DOHH2 (cell line): Measurements from ENCODE around the gene LSM2.

Source experiments
- H3F3A ChIP-seq: fragments of 200-600 bp; sonication (generic), shearing (Covaris generic); 2 replicates; pipeline ENCODE4 v1.6.0; 2016; ENCODE audit warnings: antibody characterized with exemption, mild to moderate bottlenecking; ENCODE audit not compliant: control insufficient read depth, insufficient read depth
- H3K27ac ChIP-seq: fragments of 200-600 bp; sonication (generic); 2 replicates; pipeline ENCODE4 v1.5.1; 2014; ENCODE audit warnings: low read depth, mild to moderate bottlenecking, low read length, moderate library complexity
- H3K27me3 ChIP-seq: fragments of 200-600 bp; sonication (generic); 2 replicates; pipeline ENCODE4 v1.6.1; 2014; ENCODE audit warnings: mild to moderate bottlenecking, low read length, mixed read lengths; ENCODE audit not compliant: control insufficient read depth
- H3K36me3 ChIP-seq: fragments of 200-600 bp; sonication (generic); 2 replicates; pipeline ENCODE4 v1.6.1; 2014; ENCODE audit warnings: mild to moderate bottlenecking, low read length, moderate library complexity, mixed read lengths; ENCODE audit not compliant: control insufficient read depth
- H3K4me1 ChIP-seq: fragments of 200-600 bp; sonication (generic); 2 replicates; pipeline ENCODE4 v1.6.1; 2014; ENCODE audit warnings: mild to moderate bottlenecking, low read length, mixed read lengths; ENCODE audit not compliant: control insufficient read depth
- H3K4me2 ChIP-seq: fragments of 200-600 bp; sonication (generic); 2 replicates; pipeline ENCODE4 v1.6.0; 2014; ENCODE audit warnings: mild to moderate bottlenecking, low read length, moderate library complexity
- H3K4me3 ChIP-seq: fragments of 200-600 bp; sonication (generic); 2 replicates; pipeline ENCODE4 v1.5.1; 2014; ENCODE audit warnings: mild to moderate bottlenecking, low read length, mixed read lengths
- H3K79me2 ChIP-seq: fragments of 200-600 bp; sonication (generic); 2 replicates; pipeline ENCODE4 v1.6.1; 2014; ENCODE audit warnings: mild to moderate bottlenecking, low read length, mixed read lengths; ENCODE audit not compliant: control insufficient read depth
- H3K9me2 ChIP-seq: fragments of 200-600 bp; sonication (generic); replicated peaks from 2 replicates; pipeline ENCODE4 v1.6.1; 2014; ENCODE audit warnings: mild to moderate bottlenecking, low read length, mixed read lengths; ENCODE audit not compliant: control insufficient read depth
- H3K9me3 ChIP-seq: fragments of 200-600 bp; sonication (generic); 2 replicates; pipeline ENCODE4 v1.6.1; 2014; ENCODE audit warnings: antibody characterized with exemption, low read length, mixed read lengths; ENCODE audit not compliant: control insufficient read depth, insufficient read depth
- H4K20me1 ChIP-seq: fragments of 200-600 bp; sonication (generic); 2 replicates; pipeline ENCODE4 v1.6.0; 2014; ENCODE audit warnings: low read depth, mild to moderate bottlenecking, antibody characterized with exemption, low read length, moderate library complexity; ENCODE audit not compliant: control insufficient read depth, insufficient read depth
- EZH2phosphoT487 ChIP-seq: fragments of 200-600 bp; sonication (generic); IDR thresholded peaks from 2 replicates; pipeline ENCODE4 v1.6.1; 2017; ENCODE audit warnings: borderline replicate concordance, mild to moderate bottlenecking, antibody characterized with exemption, low read length, moderate library complexity, mixed read lengths
- TF ChIP-seq, protein P1 (sequence below): fragments of 200-600 bp; sonication (generic); IDR thresholded peaks from one replicate; pipeline ENCODE4 v1.5.1; 2014; ENCODE audit warnings: antibody characterized with exemption, mild to moderate bottlenecking, low read depth, low read length; ENCODE audit not compliant: poor library complexity, severe bottlenecking

Gene LSM2

DNA sequence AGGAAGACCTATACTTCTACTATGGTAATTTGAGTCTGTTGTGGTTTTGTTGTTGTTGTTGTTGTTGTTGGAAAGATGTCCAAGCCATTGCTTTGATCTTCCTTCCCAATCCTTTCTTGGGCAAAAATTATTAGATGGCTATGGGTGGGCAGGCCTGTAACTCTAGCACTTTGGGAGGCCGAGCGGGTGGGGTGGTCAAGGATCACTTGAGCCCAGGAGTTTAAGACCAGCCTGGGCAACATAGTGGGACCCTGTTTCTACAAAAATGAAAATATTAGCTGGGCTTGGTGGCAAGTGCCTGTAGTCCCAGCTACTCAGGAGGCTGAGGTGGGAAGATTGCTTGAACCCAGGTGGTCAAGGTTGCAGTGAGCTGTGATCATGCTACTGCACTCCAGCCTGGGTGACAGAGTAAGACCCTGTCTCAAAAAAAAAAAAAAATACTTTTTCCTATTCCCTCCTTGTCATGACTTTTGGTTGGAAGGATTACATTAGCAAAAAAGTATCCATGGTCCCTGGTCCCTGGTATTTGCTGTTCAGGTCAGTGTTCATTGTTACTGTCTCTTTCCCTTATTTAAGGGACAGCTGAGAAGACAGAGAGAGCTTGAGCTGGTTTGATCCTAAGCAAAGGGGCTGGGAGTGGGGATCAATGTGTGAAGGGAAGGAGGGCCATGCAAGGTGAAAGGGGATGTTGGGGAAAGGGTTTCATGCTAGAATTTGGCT is 44.2 kb upstream of the LSM2 start:
- no peak overlapping the region for H3K4me3 ChIP-seq
- H3F3A ChIP-seq: peaks cover 13% of the 10 kb centered on the region; the same call in 1 of the 2 replicates
- H3K4me1 ChIP-seq: no peaks in the 10 kb centered on the region
- no peak for TF ChIP-seq EZH2phosphoT487
- TF ChIP-seq, protein P1, sequence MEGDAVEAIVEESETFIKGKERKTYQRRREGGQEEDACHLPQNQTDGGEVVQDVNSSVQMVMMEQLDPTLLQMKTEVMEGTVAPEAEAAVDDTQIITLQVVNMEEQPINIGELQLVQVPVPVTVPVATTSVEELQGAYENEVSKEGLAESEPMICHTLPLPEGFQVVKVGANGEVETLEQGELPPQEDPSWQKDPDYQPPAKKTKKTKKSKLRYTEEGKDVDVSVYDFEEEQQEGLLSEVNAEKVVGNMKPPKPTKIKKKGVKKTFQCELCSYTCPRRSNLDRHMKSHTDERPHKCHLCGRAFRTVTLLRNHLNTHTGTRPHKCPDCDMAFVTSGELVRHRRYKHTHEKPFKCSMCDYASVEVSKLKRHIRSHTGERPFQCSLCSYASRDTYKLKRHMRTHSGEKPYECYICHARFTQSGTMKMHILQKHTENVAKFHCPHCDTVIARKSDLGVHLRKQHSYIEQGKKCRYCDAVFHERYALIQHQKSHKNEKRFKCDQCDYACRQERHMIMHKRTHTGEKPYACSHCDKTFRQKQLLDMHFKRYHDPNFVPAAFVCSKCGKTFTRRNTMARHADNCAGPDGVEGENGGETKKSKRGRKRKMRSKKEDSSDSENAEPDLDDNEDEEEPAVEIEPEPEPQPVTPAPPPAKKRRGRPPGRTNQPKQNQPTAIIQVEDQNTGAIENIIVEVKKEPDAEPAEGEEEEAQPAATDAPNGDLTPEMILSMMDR: no peak
- H3K9me3 ChIP-seq: peaks cover 4% of the 10 kb centered on the region; the same call in 1 of the 2 replicates
- H3K27ac ChIP-seq: no peak overlapping the region
- H3K27me3 ChIP-seq: no peaks in the 10 kb centered on the region
- no peaks in the 10 kb centered on the region for H3K79me2 ChIP-seq
- no peak overlapping the region for H3K4me2 ChIP-seq
- no peaks in the 10 kb centered on the region for H3K9me2 ChIP-seq
- H4K20me1 ChIP-seq: no peaks in the 10 kb centered on the region
- no peaks in the 10 kb centered on the region for H3K36me3 ChIP-seq

DNA sequence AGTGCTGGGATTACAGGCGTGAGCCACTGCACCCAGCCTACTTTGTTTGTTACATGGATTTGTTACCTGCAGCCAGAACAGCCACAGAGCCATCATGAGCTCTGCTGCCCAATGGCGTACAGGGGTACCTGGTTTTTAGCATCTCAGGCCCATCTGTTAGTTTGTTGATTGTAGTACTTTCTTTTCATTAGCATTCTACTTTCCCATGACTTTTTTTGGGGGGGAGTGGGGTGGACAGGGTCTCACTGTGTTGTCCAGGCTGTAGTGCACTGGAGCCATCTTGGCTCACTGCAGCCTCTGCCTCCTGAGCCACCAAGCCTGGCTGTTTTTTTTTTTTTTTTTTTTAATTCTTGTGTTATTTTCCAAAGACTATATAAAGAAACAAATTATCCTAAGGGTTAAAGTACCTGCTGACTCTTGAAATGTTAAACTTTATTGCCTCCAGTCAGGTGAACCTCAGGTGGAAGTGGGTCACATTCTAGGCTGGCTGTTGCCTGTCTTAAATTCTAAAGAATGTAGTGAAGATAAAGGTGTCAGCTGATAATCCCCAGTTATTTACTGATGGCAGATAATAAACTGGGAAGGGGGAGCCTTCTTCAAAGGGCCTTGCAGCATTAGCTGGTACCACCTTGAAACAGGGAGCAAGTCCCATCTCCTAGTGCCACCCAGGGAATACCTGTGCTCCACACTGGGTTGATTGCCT is 40.7 kb upstream of the LSM2 start:
- peaks cover 37% of the 10 kb centered on the region for H3F3A ChIP-seq
- no peaks in the 10 kb centered on the region for H3K27me3 ChIP-seq
- no peaks in the 10 kb centered on the region for H3K79me2 ChIP-seq
- TF ChIP-seq, protein P1: no peak
- TF ChIP-seq EZH2phosphoT487: no peak
- H3K36me3 ChIP-seq: peaks cover 5% of the 10 kb centered on the region; the same call in 1 of the 2 replicates
- no peak overlapping the region for H3K4me2 ChIP-seq
- no peak overlapping the region for H3K4me3 ChIP-seq
- no peaks in the 10 kb centered on the region for H4K20me1 ChIP-seq
- H3K4me1 ChIP-seq: no peaks in the 10 kb centered on the region
- no peak overlapping the region for H3K27ac ChIP-seq
- H3K9me2 ChIP-seq: no peaks in the 10 kb centered on the region
- H3K9me3 ChIP-seq: no peaks in the 10 kb centered on the region; the same call in 1 of the 2 replicates

DNA sequence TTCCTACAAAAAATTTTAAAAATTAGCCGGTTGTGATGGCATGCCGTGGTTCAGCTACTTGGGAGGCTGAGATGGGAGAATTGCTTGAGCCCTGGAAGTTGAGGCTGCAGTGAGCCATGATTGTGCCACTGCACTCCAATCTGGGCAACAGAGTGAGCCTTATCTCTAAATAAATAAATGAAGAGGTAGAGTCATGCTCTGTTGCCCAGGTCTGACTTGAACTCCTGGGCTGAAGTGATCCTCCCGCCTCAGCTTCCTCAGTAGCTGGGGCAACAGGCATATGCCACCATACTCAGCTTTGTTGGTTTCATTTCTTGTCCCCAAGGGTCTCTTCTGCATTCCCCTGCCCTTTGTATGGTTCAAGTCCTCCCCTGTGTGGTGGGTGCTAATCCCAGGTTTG is 37.7 kb upstream of the LSM2 start:
- no peaks in the 10 kb centered on the region for H3K4me1 ChIP-seq
- H3K27me3 ChIP-seq: no peaks in the 10 kb centered on the region
- H3K9me3 ChIP-seq: no peaks in the 10 kb centered on the region
- no peak overlapping the region for H3K4me3 ChIP-seq
- no peak overlapping the region for H3K27ac ChIP-seq
- H3K4me2 ChIP-seq: no peak overlapping the region
- no peaks in the 10 kb centered on the region for H3K79me2 ChIP-seq
- TF ChIP-seq, protein P1: no peak
- no peak for TF ChIP-seq EZH2phosphoT487
- H3K36me3 ChIP-seq: peaks cover 27% of the 10 kb centered on the region
- H3K9me2 ChIP-seq: no peaks in the 10 kb centered on the region
- H4K20me1 ChIP-seq: no peaks in the 10 kb centered on the region
- H3F3A ChIP-seq: peaks cover 63% of the 10 kb centered on the region
